Glutamatergic neuron (in vitro differentiated cells): ENCODE data around the gene NR2F1-AS1. TPM values are rescaled to one million over a fixed set of nuclear protein-coding genes. Genes with fewer than 3 reads are reported as not detected.

ENCODE experiments used
- DNase-seq: peaks from one replicate; pipeline ENCODE4 v3.0.0; 2022
- H3K27ac Mint-ChIP-seq: one replicate; pipeline ENCODE4 v1.8.0; 2020; ENCODE audit warnings: mild to moderate bottlenecking, mixed read lengths, inconsistent platforms; ENCODE audit not compliant: unreplicated experiment
- H3K27me3 Mint-ChIP-seq: one replicate; pipeline ENCODE4 v1.8.0; 2020; ENCODE audit warnings: mild to moderate bottlenecking, moderate library complexity, mixed read lengths, inconsistent platforms; ENCODE audit not compliant: unreplicated experiment
- H3K36me3 Mint-ChIP-seq: one replicate; pipeline ENCODE4 v1.8.0; 2020; ENCODE audit warnings: mild to moderate bottlenecking, mixed read lengths, inconsistent platforms; ENCODE audit not compliant: unreplicated experiment
- H3K4me1 Mint-ChIP-seq: one replicate; pipeline ENCODE4 v1.8.0; 2020; ENCODE audit warnings: mild to moderate bottlenecking, low read depth, mixed read lengths, inconsistent platforms; ENCODE audit not compliant: unreplicated experiment
- H3K4me3 Mint-ChIP-seq: one replicate; pipeline ENCODE4 v1.8.0; 2020; ENCODE audit warnings: mild to moderate bottlenecking, mixed read lengths, inconsistent platforms; ENCODE audit not compliant: unreplicated experiment
- H3K9me3 Mint-ChIP-seq: one replicate; pipeline ENCODE4 v1.8.0; 2020; ENCODE audit warnings: mild to moderate bottlenecking, moderate library complexity, mixed read lengths, inconsistent platforms; ENCODE audit not compliant: unreplicated experiment
- CTCF ChIP-seq: fragments of 200-600 bp; sonication (generic); IDR thresholded peaks from one replicate; pipeline ENCODE4 v1.5.0; 2021; ENCODE audit not compliant: partially characterized antibody, unreplicated experiment
- total RNA-seq: library from RNA; stranded (reverse); fragmentation: NEBNext Ultra II Directional; extraction: Animal tissue kit (Norgen Biotek cat#: 25700); gene quantifications from one replicate; pipeline ENCODE4 v1.2.1, GENCODE V29; 2021; ENCODE audit not compliant: unreplicated experiment

NR2F1-AS1 gene
- total RNA-seq, 1 donor from 2014 or later, result 0.39 TPM

GRCh38 chr5:93585767-93586385, 4.9 kb upstream of the NR2F1-AS1 start:
- Mint-ChIP-seq H3K36me3 (no peaks in the 10 kb centered on the region), H3K27me3 (peaks cover 20% of the 10 kb centered on the region), H3K9me3 (peaks cover 16% of the 10 kb centered on the region), H3K27ac (no peak overlapping the region), H3K4me1 (peaks cover 12% of the 10 kb centered on the region), H3K4me3 (peak overlapping the region; percentile 70)
- TF ChIP-seq CTCF, result no peak
- DNase-seq, result no peak

DNA sequence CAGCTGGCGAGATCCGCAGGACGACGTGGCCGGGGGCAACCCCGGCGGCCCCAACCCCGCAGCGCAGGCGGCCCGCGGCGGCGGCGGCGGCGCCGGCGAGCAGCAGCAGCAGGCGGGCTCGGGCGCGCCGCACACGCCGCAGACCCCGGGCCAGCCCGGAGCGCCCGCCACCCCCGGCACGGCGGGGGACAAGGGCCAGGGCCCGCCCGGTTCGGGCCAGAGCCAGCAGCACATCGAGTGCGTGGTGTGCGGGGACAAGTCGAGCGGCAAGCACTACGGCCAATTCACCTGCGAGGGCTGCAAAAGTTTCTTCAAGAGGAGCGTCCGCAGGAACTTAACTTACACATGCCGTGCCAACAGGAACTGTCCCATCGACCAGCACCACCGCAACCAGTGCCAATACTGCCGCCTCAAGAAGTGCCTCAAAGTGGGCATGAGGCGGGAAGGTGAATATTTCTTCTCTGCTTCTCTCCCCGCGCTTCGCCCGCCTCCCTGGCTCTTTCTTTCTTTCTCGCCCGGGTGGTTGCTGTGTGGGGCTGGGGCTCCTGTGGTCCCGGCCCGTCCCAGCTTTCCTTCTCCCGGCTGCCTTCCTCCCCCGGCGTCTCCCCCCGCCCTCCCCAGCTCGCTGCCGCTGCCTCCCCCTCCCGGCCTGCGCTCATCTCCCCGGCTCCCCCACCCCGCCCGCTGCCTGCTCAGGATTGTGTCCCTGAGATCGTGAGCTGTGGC, 4.2 kb upstream of the NR2F1-AS1 start:
- Mint-ChIP-seq H3K4me1 (peaks cover 13% of the 10 kb centered on the region), H3K27me3 (peaks cover 23% of the 10 kb centered on the region), H3K4me3 (peak overlapping the region; percentile 59), H3K27ac (no peak overlapping the region), H3K9me3 (peaks cover 21% of the 10 kb centered on the region), H3K36me3 (no peaks in the 10 kb centered on the region)
- peak; percentile 33 for DNase-seq
- TF ChIP-seq CTCF, result no peak

GRCh38 chr5:93584596-93585040, 3.6 kb upstream of the NR2F1-AS1 start:
- Mint-ChIP-seq H3K36me3 (no peaks in the 10 kb centered on the region), H3K27ac (no peak overlapping the region), H3K9me3 (peaks cover 21% of the 10 kb centered on the region), H3K27me3 (peaks cover 23% of the 10 kb centered on the region), H3K4me3 (peak overlapping the region; percentile 61), H3K4me1 (peaks cover 13% of the 10 kb centered on the region)
- no peak for TF ChIP-seq CTCF
- peak; percentile 61 for DNase-seq

DNA sequence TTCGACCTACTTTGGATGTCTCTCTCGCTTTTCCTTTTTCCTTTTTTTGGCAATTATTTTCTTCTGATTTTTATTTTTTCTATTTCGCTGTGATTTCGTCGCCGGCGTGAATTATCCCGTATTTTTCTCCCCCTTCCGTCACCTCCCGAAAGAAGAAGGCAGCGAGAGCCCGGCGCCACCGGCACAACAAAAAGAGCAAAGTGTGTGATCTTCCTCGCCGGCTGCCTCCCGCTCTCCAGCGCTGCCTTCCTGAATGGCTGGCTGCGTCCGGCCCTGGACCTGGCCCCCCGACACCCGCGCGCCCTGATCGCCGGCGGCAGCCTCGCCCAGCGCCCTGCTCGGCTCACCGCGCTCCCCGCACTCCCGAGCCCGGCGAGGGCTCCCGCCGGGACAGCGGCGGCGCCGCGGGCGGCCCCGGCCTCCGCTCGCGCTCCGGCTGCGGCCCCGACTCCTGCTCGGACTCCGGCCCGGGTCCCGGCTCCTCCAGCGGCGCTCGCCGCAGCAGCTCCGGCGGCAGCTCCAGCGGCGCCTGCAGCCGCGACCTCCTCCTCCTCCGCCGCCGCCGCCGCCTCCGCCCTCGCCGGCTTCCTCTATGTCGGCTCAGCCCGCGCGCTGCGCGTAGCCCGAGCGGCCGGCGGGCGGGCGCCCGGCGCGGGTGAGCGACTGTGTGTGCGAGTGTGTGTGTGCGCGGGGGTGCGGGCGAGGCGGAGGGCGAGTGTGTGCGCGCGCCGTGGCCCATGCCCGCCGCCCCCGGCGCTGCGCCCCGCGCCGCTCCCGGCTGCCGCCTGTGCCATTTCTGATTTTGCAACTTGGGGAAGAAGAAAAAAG, 3.0 kb upstream of the NR2F1-AS1 start:
- peaks cover 13% of the 10 kb centered on the region for H3K4me1 Mint-ChIP-seq
- no peak overlapping the region for H3K27ac Mint-ChIP-seq
- H3K9me3 Mint-ChIP-seq, result peaks cover 21% of the 10 kb centered on the region
- H3K27me3 Mint-ChIP-seq, result peaks cover 21% of the 10 kb centered on the region
- TF ChIP-seq CTCF, result no peak
- H3K36me3 Mint-ChIP-seq, result no peaks in the 10 kb centered on the region
- peak overlapping the region; percentile 61 for H3K4me3 Mint-ChIP-seq
- peak; percentile 81 for DNase-seq
